ENCODE results near the gene NES. TPM values are rescaled to one million over a fixed set of nuclear protein-coding genes. Genes with fewer than 3 reads are reported as not detected.

Gene NES
- total and polyA plus RNA-seq, 4 donors, result 0.15 to 3.1 (median 1.9) TPM

GRCh38 chr1:156681196-156681960 lies 4.2 kb upstream of the NES start:
- WGBS, result 71% methylated on average over 8 of the region's 8 CpGs
- Histone ChIP-seq H3K9ac (ENCODE audit: low read depth in 1 of 2, low read length in 2 of 2) (no peak overlapping the region), H3K27ac (ENCODE audit: low read depth in 1 of 2, low read length in 2 of 2) (no peak overlapping the region), H3K36me3 (ENCODE audit: control insufficient read depth in 4 of 4, insufficient read depth in 3 of 4, low read depth in 1 of 4, low read length in 3 of 4) (no peaks in the 10 kb centered on the region), H3K9me3 (ENCODE audit: control insufficient read depth in 4 of 4, low read length in 3 of 4) (no peaks in the 10 kb centered on the region), H3K4me3 (ENCODE audit: low read depth in 1 of 3, low read length in 3 of 3) (no peak overlapping the region), H3K27me3 (ENCODE audit: control insufficient read depth in 4 of 4, insufficient read depth in 4 of 4, low read length in 3 of 4) (peaks cover 0 to 7% (median 4%) of the 10 kb centered on the region in 4 donors), H3K4me1 (ENCODE audit: control insufficient read depth in 4 of 4, insufficient read depth in 4 of 4, low read length in 3 of 4) (peaks cover 0 to 8% (median 3%) of the 10 kb centered on the region in 4 donors)
- no peak for DNase-seq (ENCODE audit: low spot score)
- no peak for TF ChIP-seq ZBTB33 (IDR thresholded peaks at IDR 0.05)
- TF ChIP-seq REST (IDR thresholded peaks at IDR 0.05), result no peak
- TF ChIP-seq FOXA2 (IDR thresholded peaks at IDR 0.05), result no peak
- no peak for TF ChIP-seq HNF4G (IDR thresholded peaks at IDR 0.05)
- no peak for TF ChIP-seq NR2F2 (IDR thresholded peaks at IDR 0.05)
- TF ChIP-seq TAF1 (conservative IDR thresholded peaks at IDR 0.05), result no peak
- no peak for TF ChIP-seq HNF4A (conservative IDR thresholded peaks at IDR 0.05)
- no peak for TF ChIP-seq YY1 (IDR thresholded peaks at IDR 0.05)
- TF ChIP-seq RAD21 (IDR thresholded peaks at IDR 0.05), result no peak
- no peak for TF ChIP-seq EGR1 (IDR thresholded peaks at IDR 0.05; ENCODE audit: low read depth in 2 of 2)

GRCh38 chr1:156680056-156680455 lies 2.8 kb upstream of the NES start:
- 56% methylated on average over 2 of the region's 2 CpGs for WGBS
- peaks cover 0 to 7% (median 4%) of the 10 kb centered on the region in 4 donors for H3K27me3 ChIP-seq (ENCODE audit: control insufficient read depth in 4 of 4, insufficient read depth in 4 of 4, low read length in 3 of 4)
- no peak overlapping the region for H3K4me3 ChIP-seq (ENCODE audit: low read depth in 1 of 3, low read length in 3 of 3)
- no peak overlapping the region for H3K27ac ChIP-seq (ENCODE audit: low read depth in 1 of 2, low read length in 2 of 2)
- DNase-seq (ENCODE audit: low spot score), result no peak
- no peaks in the 10 kb centered on the region for H3K36me3 ChIP-seq (ENCODE audit: control insufficient read depth in 4 of 4, insufficient read depth in 3 of 4, low read depth in 1 of 4, low read length in 3 of 4)
- peaks cover 0 to 8% (median 3%) of the 10 kb centered on the region in 4 donors for H3K4me1 ChIP-seq (ENCODE audit: control insufficient read depth in 4 of 4, insufficient read depth in 4 of 4, low read length in 3 of 4)
- no peak overlapping the region for H3K9ac ChIP-seq (ENCODE audit: low read depth in 1 of 2, low read length in 2 of 2)
- TF ChIP-seq ZBTB33 (IDR thresholded peaks at IDR 0.05) (no peak), REST (IDR thresholded peaks at IDR 0.05) (no peak), ATF3 (IDR thresholded peaks at IDR 0.05) (no peak), SP1 (IDR thresholded peaks at IDR 0.05) (no peak), YY1 (IDR thresholded peaks at IDR 0.05) (no peak), EGR1 (IDR thresholded peaks at IDR 0.05; ENCODE audit: low read depth in 2 of 2) (no peak), CTCF (IDR thresholded peaks at IDR 0.05; ENCODE audit: low read depth, low read length, missing input control) (no peak)
- H3K9me3 ChIP-seq (ENCODE audit: control insufficient read depth in 4 of 4, low read length in 3 of 4), result no peaks in the 10 kb centered on the region
